Loucy (cell line): ENCODE data around the gene BOC.

Experiments
- H2AFZ ChIP-seq: fragments of 200-600 bp; sonication (generic); 2 replicates; pipeline ENCODE4 v1.6.0; 2016; ENCODE audit warnings: antibody characterized with exemption, mild to moderate bottlenecking, low read length, moderate library complexity
- H3F3A ChIP-seq: fragments of 200-600 bp; 2 replicates; pipeline ENCODE4 v1.6.0; 2016; ENCODE audit warnings: antibody characterized with exemption, low read depth, mild to moderate bottlenecking
- H3K27me3 ChIP-seq: fragments of 200-600 bp; sonication (generic); 2 replicates; pipeline ENCODE4 v1.6.1; 2014; ENCODE audit warnings: low read length, mild to moderate bottlenecking; ENCODE audit not compliant: insufficient read depth, poor library complexity, severe bottlenecking
- H3K36me3 ChIP-seq: fragments of 200-600 bp; sonication (generic); 2 replicates; pipeline ENCODE4 v1.6.1; 2016; ENCODE audit warnings: low read length; ENCODE audit not compliant: insufficient read depth
- H3K4me1 ChIP-seq: fragments of 200-600 bp; sonication (generic); 2 replicates; pipeline ENCODE4 v1.5.1; 2014; ENCODE audit warnings: low read length, mild to moderate bottlenecking; ENCODE audit not compliant: insufficient read depth, poor library complexity, severe bottlenecking
- H3K4me2 ChIP-seq: fragments of 200-600 bp; sonication (generic); 2 replicates; pipeline ENCODE4 v1.6.0; 2014; ENCODE audit warnings: antibody characterized with exemption, low read length, low read depth, mild to moderate bottlenecking; ENCODE audit not compliant: poor library complexity, severe bottlenecking
- H3K4me3 ChIP-seq: fragments of 200-600 bp; sonication (generic); 2 replicates; pipeline ENCODE4 v1.5.1; 2014; ENCODE audit warnings: low read length, mild to moderate bottlenecking, mixed read lengths; ENCODE audit not compliant: poor library complexity, severe bottlenecking
- H3K79me2 ChIP-seq: fragments of 200-600 bp; sonication (generic); 2 replicates; pipeline ENCODE4 v1.6.1; 2014; ENCODE audit warnings: low read length; ENCODE audit not compliant: insufficient read depth
- H3K9ac ChIP-seq: fragments of 200-600 bp; sonication (generic); 2 replicates; pipeline ENCODE4 v1.6.0; 2014; ENCODE audit warnings: mild to moderate bottlenecking, low read depth, low read length, moderate library complexity; ENCODE audit not compliant: poor library complexity, severe bottlenecking
- H3K9me2 ChIP-seq: fragments of 200-600 bp; sonication (generic); replicated peaks from 2 replicates; pipeline ENCODE4 v1.6.1; 2016; ENCODE audit warnings: low read depth, low read length, mixed read lengths
- H3K9me3 ChIP-seq: fragments of 200-600 bp; sonication (generic); 2 replicates; pipeline ENCODE4 v1.6.1; 2014; ENCODE audit warnings: mild to moderate bottlenecking, antibody characterized with exemption, low read length, low read depth; ENCODE audit not compliant: insufficient read depth
- H4K20me1 ChIP-seq: fragments of 200-600 bp; sonication (generic); 2 replicates; pipeline ENCODE4 v1.6.0; 2014; ENCODE audit warnings: antibody characterized with exemption, low read length, mild to moderate bottlenecking; ENCODE audit not compliant: insufficient read depth, poor library complexity, severe bottlenecking
- EZH2phosphoT487 ChIP-seq: fragments of 200-600 bp; IDR thresholded peaks from 2 replicates; pipeline ENCODE4 v1.6.1; 2018; ENCODE audit warnings: antibody characterized with exemption, mild to moderate bottlenecking, moderate library complexity, borderline replicate concordance
- TF ChIP-seq, protein P1 (sequence below): fragments of 200-600 bp; sonication (generic); conservative IDR thresholded peaks from 2 replicates; pipeline ENCODE4 v1.5.1; 2014; ENCODE audit warnings: mild to moderate bottlenecking, antibody characterized with exemption, low read length

Gene BOC

DNA sequence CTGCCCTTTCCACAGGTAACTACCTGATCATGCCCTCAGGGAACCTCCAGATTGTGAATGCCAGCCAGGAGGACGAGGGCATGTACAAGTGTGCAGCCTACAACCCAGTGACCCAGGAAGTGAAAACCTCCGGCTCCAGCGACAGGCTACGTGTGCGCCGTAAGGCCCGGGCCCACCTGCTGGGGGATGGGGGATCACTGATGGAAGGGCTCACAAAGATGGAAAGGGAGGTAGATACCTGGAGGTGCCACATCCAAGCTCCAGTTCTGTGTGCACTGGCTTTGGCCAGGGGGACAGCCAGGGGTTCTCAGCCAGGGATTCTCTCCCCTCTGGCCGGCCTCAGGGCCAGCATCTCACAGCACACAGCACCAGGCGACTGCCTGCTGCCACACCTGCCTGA lies 59.4 kb downstream of the BOC start:
- H2AFZ ChIP-seq, result no peak overlapping the region
- no peaks in the 10 kb centered on the region for H3K4me1 ChIP-seq
- no peaks in the 10 kb centered on the region for H3F3A ChIP-seq
- no peaks in the 10 kb centered on the region for H3K9me3 ChIP-seq
- H4K20me1 ChIP-seq, result no peaks in the 10 kb centered on the region
- TF ChIP-seq, protein P1, sequence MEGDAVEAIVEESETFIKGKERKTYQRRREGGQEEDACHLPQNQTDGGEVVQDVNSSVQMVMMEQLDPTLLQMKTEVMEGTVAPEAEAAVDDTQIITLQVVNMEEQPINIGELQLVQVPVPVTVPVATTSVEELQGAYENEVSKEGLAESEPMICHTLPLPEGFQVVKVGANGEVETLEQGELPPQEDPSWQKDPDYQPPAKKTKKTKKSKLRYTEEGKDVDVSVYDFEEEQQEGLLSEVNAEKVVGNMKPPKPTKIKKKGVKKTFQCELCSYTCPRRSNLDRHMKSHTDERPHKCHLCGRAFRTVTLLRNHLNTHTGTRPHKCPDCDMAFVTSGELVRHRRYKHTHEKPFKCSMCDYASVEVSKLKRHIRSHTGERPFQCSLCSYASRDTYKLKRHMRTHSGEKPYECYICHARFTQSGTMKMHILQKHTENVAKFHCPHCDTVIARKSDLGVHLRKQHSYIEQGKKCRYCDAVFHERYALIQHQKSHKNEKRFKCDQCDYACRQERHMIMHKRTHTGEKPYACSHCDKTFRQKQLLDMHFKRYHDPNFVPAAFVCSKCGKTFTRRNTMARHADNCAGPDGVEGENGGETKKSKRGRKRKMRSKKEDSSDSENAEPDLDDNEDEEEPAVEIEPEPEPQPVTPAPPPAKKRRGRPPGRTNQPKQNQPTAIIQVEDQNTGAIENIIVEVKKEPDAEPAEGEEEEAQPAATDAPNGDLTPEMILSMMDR, result no peak
- TF ChIP-seq EZH2phosphoT487, result no peak
- H3K79me2 ChIP-seq, result no peaks in the 10 kb centered on the region
- H3K9me2 ChIP-seq, result no peaks in the 10 kb centered on the region
- H3K4me3 ChIP-seq, result no peak overlapping the region
- H3K4me2 ChIP-seq, result no peak overlapping the region
- no peak overlapping the region for H3K9ac ChIP-seq
- H3K36me3 ChIP-seq, result no peaks in the 10 kb centered on the region
- H3K27me3 ChIP-seq, result no peaks in the 10 kb centered on the region

DNA sequence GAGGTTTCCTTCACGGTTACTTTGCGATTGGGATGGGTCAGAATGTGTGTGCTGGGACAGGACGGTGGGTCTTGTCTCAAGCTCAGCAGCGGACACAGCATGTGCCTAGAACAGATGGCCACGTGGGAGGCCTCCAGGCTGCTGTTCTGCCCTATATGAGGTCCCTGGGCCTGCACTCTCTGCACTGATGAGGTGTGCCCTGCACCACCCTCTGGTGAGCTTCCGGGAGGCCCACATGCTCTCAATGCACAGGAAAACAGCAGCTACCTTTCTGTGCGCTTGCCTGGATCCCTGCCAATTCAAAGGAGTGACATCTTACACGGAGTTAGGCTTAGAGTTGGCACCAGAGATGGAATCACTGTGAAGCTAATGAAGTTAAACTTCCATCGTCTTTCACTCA lies 59.8 kb downstream of the BOC start:
- H3K9me2 ChIP-seq, result no peaks in the 10 kb centered on the region
- H3K79me2 ChIP-seq, result no peaks in the 10 kb centered on the region
- no peak overlapping the region for H2AFZ ChIP-seq
- no peaks in the 10 kb centered on the region for H3F3A ChIP-seq
- H3K4me2 ChIP-seq, result no peak overlapping the region
- H4K20me1 ChIP-seq, result no peaks in the 10 kb centered on the region
- no peaks in the 10 kb centered on the region for H3K27me3 ChIP-seq
- H3K4me1 ChIP-seq, result no peaks in the 10 kb centered on the region
- TF ChIP-seq, protein P1, result no peak
- TF ChIP-seq EZH2phosphoT487, result no peak
- no peaks in the 10 kb centered on the region for H3K9me3 ChIP-seq
- H3K4me3 ChIP-seq, result no peak overlapping the region
- no peak overlapping the region for H3K9ac ChIP-seq
- no peaks in the 10 kb centered on the region for H3K36me3 ChIP-seq

DNA sequence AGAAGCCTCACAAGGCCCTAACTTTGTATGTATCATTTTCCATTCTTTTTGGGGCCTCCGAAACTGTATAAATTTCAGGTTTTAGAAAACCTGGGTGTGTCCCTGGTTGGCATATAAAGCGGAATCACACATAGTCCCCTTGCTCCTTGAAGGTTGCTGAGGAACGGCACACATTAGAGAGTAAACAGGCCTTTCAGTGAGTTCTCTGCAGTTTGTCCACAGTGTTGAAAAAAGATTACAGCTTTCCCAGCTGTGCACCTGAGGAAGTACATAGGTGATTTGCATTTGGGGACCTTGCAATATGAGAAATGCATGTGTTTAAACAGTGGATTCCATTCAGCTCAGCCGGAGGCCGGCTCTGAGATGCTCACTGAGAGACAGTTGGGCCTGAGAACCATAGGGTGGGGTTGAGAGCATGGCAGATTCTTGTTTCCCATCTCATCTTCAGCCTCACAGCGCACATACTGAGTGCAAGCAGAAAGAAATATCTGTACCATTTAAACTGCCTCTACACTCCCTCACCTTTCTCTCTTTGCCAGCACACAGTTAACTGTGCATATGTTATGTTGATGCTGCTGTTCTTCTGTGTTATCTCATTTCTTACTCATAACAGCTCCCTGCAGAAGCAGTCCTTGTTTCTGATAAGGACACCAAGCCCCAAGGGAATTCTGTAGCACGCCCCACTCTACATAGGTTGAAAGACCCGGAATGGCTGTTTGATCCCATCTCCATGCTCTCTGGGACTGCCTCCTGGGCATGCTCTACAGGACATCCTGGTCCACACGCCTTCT lies 60.4 kb downstream of the BOC start:
- H3K4me2 ChIP-seq, result no peak overlapping the region

More for the DNA sequence above, 60.4 kb downstream of the BOC start:
- Histone ChIP-seq H3K9me2 (no peaks in the 10 kb centered on the region), H2AFZ (no peak overlapping the region), H3K27me3 (no peaks in the 10 kb centered on the region), H3K9me3 (no peaks in the 10 kb centered on the region), H3K36me3 (no peaks in the 10 kb centered on the region), H3F3A (no peaks in the 10 kb centered on the region), H3K4me1 (no peaks in the 10 kb centered on the region), H4K20me1 (no peaks in the 10 kb centered on the region), H3K4me3 (no peak overlapping the region), H3K79me2 (no peaks in the 10 kb centered on the region), H3K9ac (no peak overlapping the region)
- no peak for TF ChIP-seq EZH2phosphoT487
- TF ChIP-seq, protein P1, result no peak
